Activated CD8-positive, alpha-beta memory T cell treated with anti-CD3 and anti-CD28 coated beads, Interleukin-2, amount 50 U/mL, for 24 hours (primary cell): Measurements from ENCODE around the gene LENG8.

ENCODE experiments used
- DNase-seq: peaks from one replicate; pipeline ENCODE4 v3.0.0-alpha.2; 2020; ENCODE audit errors: extremely low read depth

Gene LENG8

GRCh38 chr19:54422136-54422535 is 26.9 kb upstream of the LENG8 start:
- no peak for DNase-seq

GRCh38 chr19:54424201-54424600 is 24.8 kb upstream of the LENG8 start:
- no peak for DNase-seq

- DNase-seq = no peak
These were observed 24.2 kb upstream of the LENG8 start for GRCh38 chr19:54424660-54425381.

- no peak for DNase-seq
These were observed 23.6 kb upstream of the LENG8 start for GRCh38 chr19:54425382-54425723.

DNA sequence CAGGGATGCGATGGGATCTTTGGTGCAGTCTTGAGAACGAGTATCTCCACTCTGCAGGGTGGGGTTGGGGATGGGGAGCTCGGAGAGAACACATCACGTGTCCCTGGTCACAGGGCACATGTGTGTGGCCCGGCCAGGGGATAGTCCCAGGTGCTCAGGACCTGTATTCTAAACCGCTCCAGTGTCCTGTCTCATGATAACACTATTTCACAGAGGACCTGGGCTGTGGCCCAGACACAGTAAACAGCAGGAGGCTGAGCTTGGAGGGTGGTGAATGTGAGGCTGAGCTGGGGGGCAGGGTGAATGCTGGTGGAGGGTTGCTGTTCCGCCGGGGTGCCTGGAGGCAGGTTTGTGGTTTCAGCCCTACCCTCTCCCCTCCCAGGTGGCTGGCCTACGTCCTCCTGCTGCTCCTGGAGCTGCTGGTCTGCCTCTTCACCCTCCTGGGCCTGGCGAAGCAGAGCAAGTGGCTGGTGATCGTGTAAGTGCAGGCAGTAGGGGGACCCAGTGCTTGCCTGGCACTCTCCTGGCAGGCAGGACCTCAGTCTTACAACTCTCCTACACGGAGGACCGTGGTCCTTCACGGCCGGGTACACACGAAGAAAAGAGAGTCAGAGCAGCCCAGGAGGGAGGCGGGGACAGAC is 22.6 kb upstream of the LENG8 start:
- DNase-seq = no peak

- DNase-seq = no peak
These were observed 21.4 kb upstream of the LENG8 start for GRCh38 chr19:54427586-54427985.

GRCh38 chr19:54428323-54429175 is 20.4 kb upstream of the LENG8 start:
- no peak for DNase-seq

- DNase-seq = no peak
These were observed 19.9 kb upstream of the LENG8 start for GRCh38 chr19:54429176-54429495.

DNA sequence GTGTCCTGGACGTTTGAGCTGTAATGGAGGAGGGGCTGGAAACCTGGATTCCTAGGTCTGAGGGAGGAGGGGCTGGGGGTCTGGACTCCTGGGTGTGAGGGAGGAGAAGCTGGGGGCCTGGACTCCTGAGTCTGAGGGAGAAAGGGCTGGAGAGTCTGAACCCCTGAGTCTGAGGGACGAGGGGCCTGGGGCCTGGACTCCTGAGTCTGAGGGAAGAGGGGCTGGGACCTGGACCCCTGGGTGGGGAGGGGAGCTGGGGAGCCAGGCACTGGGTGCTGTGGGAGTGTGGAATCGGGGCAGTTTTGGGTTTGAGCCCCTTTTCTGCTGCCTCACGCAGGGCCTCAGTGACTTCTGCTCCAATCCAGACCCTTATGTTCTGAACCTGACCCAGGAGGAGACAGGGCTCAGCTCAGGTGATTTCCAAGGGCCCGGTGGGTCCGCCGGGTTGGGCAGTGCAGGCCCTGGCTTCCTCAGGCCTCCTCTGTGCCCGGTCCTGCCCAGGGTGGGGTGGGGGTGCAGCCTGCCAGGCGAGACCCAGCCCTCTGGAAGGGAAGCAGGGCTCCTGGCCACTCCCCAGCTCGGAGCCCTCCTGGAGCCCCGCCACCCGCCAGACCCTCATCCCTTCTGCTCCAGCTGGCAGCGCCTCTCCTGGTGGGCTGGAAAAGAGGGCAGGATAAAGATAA is 19.3 kb upstream of the LENG8 start:
- no peak for DNase-seq

GRCh38 chr19:54430306-54431254 is 18.4 kb upstream of the LENG8 start:
- no peak for DNase-seq

DNA sequence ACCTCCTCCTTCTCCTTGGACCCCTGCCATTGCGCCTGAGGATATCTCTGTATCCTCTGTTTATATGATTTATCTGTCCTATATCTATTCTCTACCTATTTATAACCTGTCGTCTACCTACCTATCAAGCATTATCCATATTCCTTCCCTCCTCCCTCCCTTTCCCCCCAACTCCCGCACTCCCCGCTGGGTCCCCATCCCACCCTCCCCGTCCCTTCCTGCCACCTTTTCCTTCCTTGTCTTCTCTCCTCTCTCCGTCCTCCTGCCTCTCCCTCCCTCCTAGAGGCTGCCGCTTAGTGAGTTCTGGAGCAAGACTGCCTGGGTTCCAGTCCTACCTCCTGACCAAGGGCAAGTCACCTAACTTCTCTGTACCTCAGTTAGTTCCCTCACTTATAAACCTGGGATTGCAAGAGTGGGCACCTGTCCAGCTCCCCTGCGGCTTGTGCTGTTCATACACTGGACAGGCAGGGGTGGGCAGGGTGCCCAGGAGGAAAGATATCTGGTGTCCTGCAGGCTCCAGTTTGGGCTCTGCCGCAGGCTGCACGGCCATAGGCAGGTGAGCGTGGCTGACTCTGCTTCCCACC is 17.7 kb upstream of the LENG8 start:
- DNase-seq = no peak

DNA sequence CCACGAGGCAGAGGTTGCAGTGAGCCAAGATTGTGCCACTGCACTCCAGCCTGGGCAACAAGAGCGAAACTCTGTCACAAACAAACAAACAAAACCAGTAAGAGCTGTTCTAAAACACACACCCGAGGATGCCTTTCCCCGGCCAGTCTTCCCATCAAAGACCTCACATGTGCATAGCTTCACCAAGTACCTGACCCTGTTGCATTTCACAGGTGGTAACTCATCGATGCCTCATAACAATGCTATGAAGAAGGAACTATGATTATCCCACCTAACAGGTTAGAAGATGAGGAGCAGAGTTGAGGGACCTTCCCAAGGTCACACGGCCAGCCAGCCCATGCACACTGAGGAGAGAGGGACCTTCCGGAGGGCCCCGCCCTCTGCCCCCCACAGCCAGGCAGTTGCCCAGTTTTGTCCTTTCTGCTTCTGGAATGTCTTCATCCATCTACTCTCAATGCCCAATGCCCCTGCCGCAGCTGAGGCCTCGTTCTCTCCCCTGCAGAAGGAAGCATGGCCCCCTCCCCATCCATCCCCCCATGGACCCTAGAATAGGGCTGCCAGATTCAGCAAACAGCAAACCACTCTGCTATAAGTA is 16.8 kb upstream of the LENG8 start:
- no peak for DNase-seq

GRCh38 chr19:54433697-54434096 is 15.3 kb upstream of the LENG8 start:
- DNase-seq = no peak

GRCh38 chr19:54434112-54434872 is 14.7 kb upstream of the LENG8 start:
- no peak for DNase-seq

DNA sequence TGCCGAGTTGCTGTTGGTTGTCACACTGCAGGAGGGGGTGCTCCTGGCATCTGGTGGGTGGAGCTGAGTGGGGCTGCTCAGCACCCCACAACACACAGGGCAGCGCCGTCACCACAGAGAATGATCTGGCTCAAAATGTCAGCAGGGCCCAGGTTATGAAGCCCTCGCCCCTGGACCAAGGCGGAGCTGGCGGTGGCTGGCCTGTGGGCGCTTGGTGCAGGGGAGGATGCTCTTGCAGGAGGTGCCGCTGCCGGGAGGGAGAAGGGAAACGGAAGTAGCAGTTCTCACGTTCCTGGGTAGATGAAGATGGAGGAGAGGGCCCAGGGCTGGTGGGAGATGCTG is 14.2 kb upstream of the LENG8 start:
- DNase-seq = no peak

- no peak for DNase-seq
These were observed 13.4 kb upstream of the LENG8 start for GRCh38 chr19:54435551-54436016.

- no peak for DNase-seq
These were observed 12.9 kb upstream of the LENG8 start for GRCh38 chr19:54436031-54436523.

DNA sequence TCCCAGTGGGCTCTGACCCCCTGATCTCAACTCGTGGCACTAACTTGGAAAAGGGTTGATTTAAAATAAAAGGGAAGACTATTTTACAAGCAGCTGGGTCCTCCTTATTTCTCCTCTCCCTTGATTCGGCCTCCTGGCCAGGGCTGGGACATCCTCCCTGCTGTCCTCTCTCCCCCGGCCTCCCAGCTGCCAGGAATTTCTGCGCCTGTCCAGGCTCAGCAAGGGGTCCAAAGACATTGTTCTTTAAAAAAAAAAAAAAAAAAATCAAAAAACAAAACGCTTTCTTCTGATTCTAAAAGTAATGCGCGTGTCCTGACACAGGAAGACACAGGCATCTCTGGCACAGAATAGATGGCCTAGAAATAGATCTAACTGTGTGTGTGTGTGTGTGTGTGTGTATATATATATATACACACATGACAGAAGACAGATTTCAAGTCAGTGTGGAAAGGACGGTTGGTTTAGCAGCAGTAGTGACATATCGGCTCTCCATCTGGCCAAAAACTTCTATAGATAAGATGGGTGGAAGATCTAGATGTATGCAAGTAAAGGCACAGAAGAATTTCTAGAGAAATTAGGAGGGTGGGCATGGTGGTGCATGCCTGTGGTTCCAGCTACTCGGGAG is 12.3 kb upstream of the LENG8 start:
- no peak for DNase-seq
